HEK293T (cell line): ENCODE results near the gene CCDC148.

Experiments
- ARNT ChIP-seq: fragments of 450-650 bp; IDR thresholded peaks from 2 replicates; pipeline ENCODE4 v1.6.1; 2017; ENCODE audit warnings: mild to moderate bottlenecking
- BHLHE40 ChIP-seq: fragments of 450-650 bp; IDR thresholded peaks from 2 replicates; pipeline ENCODE4 v1.6.1; 2016; ENCODE audit warnings: mild to moderate bottlenecking, moderate library complexity, borderline replicate concordance
- CTBP1 ChIP-seq: fragments of 450-650 bp; IDR thresholded peaks from 2 replicates; pipeline ENCODE4 v1.6.1; 2016; ENCODE audit warnings: borderline replicate concordance
- FOXM1 ChIP-seq: fragments of 450-650 bp; IDR thresholded peaks from 2 replicates; pipeline ENCODE4 v1.6.1; 2017; ENCODE audit warnings: mild to moderate bottlenecking, borderline replicate concordance
- L3MBTL2 ChIP-seq: fragments of 450-650 bp; conservative IDR thresholded peaks from 2 replicates; pipeline ENCODE4 v1.6.1; 2016; ENCODE audit warnings: mild to moderate bottlenecking
- SP1 ChIP-seq: fragments of 450-650 bp; IDR thresholded peaks from 2 replicates; pipeline ENCODE4 v1.6.1; 2017
- SUZ12 ChIP-seq: fragments of 450-650 bp; IDR thresholded peaks from 2 replicates; pipeline ENCODE4 v1.6.1; 2016; ENCODE audit warnings: mild to moderate bottlenecking

DNA sequence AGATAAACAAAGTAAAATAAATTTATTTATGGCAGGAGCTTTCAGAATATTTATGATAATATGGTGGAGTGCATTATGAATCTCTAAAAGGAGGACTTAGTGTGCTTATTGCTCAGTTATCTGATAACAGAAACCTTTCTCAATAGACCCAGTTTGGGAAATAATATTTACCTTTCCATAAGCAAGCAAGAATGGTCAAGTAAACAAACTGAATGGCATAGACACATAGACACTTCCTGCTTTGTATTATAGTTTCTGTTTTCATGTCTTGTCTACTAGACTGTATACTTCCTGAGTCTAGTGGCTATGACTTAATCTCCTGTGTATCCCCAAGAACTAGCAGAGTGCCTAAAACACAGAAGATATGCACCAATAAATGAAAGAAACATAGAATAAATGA is 267.0 kb downstream of the CCDC148 start:
- TF ChIP-seq L3MBTL2 (no peak), SP1 (no peak), SUZ12 (no peak), ARNT (no peak), FOXM1 (no peak), BHLHE40 (no peak), CTBP1 (no peak)
